GM18505 (cell line): ENCODE data around the gene UNC5C.

Experiments
- ATAC-seq: cut with Tn5 transposase; IDR thresholded peaks from one replicate; pipeline ENCODE4 v1.9.1; 2021; ENCODE audit not compliant: unreplicated experiment
- POLR2A ChIP-seq: IDR thresholded peaks from 4 replicates; pipeline ENCODE4 v1.6.1; 2011; ENCODE audit warnings: borderline replicate concordance; ENCODE audit not compliant: insufficient read depth, insufficient read length; ENCODE audit errors: extremely low read depth

Gene UNC5C

GRCh38 chr4:95445251-95445650 is 103.5 kb downstream of the UNC5C start:
- no peak for TF ChIP-seq POLR2A
- no peak for ATAC-seq

GRCh38 chr4:95444812-95445211 is 104.0 kb downstream of the UNC5C start:
- no peak for ATAC-seq
- no peak for TF ChIP-seq POLR2A

- no peak for TF ChIP-seq POLR2A
- no peak for ATAC-seq
These were observed 108.9 kb downstream of the UNC5C start for GRCh38 chr4:95439896-95440295.

- TF ChIP-seq POLR2A: no peak
- no peak for ATAC-seq
These were observed 109.7 kb downstream of the UNC5C start for GRCh38 chr4:95439071-95439470.

GRCh38 chr4:95432466-95432865 is 116.3 kb downstream of the UNC5C start:
- ATAC-seq: no peak
- no peak for TF ChIP-seq POLR2A

- no peak for ATAC-seq
- no peak for TF ChIP-seq POLR2A
These were observed 117.1 kb downstream of the UNC5C start for GRCh38 chr4:95431678-95432077.

GRCh38 chr4:95429416-95429815 is 119.4 kb downstream of the UNC5C start:
- ATAC-seq: no peak
- TF ChIP-seq POLR2A: no peak

GRCh38 chr4:95428291-95429070 is 120.3 kb downstream of the UNC5C start:
- no peak for TF ChIP-seq POLR2A

GRCh38 chr4:95426455-95426854 is 122.3 kb downstream of the UNC5C start:
- ATAC-seq: no peak
- TF ChIP-seq POLR2A: no peak

More at GRCh38 chr4:95428291-95429070, 120.3 kb downstream of the UNC5C start:
- ATAC-seq: no peak

GRCh38 chr4:95422436-95422835 is 126.3 kb downstream of the UNC5C start:
- ATAC-seq: no peak
- TF ChIP-seq POLR2A: no peak

- ATAC-seq: no peak
- TF ChIP-seq POLR2A: no peak
These were observed 126.9 kb downstream of the UNC5C start for GRCh38 chr4:95421869-95422268.

GRCh38 chr4:95417531-95417930 is 131.2 kb downstream of the UNC5C start:
- no peak for TF ChIP-seq POLR2A
- no peak for ATAC-seq

GRCh38 chr4:95415346-95415771 is 133.4 kb downstream of the UNC5C start:
- no peak for ATAC-seq
- no peak for TF ChIP-seq POLR2A

- no peak for ATAC-seq
- TF ChIP-seq POLR2A: no peak
These were observed 137.2 kb downstream of the UNC5C start for GRCh38 chr4:95411371-95412088.

- ATAC-seq: no peak
- TF ChIP-seq POLR2A: no peak
These were observed 138.3 kb downstream of the UNC5C start for GRCh38 chr4:95410387-95410977.

GRCh38 chr4:95409750-95410149 is 139.0 kb downstream of the UNC5C start:
- ATAC-seq: no peak

More at GRCh38 chr4:95409750-95410149, 139.0 kb downstream of the UNC5C start:
- TF ChIP-seq POLR2A: no peak
